SK-N-SH (cell line): Measurements from ENCODE around the gene PTDSS2. TPM values are rescaled to one million over a fixed set of nuclear protein-coding genes. Genes with fewer than 3 reads are reported as not detected.

ENCODE experiments used
- CTCF ChIA-PET: fragments of 300-600, 350-600 bp; formaldehyde crosslinking; extraction: SDS; loops from one replicate; lab custom pipeline; 2021; lab: Yijun Ruan, JAX
- POLR2A ChIA-PET: fragments of 350-600 bp; sonication (Branson Sonifier 250); formaldehyde crosslinking; extraction: SDS; loops from one replicate; lab custom pipeline; 2020; ENCODE audit warnings: antibody characterized with exemption, inconsistent platforms; lab: Yijun Ruan, JAX
- DNase-seq: peaks from one replicate; pipeline ENCODE4 v3.0.0; 2012
- H2AFZ ChIP-seq: fragments of 200-600 bp; sonication (generic); 2 replicates; pipeline ENCODE4 v1.8.1; 2016; ENCODE audit warnings: antibody characterized with exemption, mild to moderate bottlenecking, low read depth
- H3F3A ChIP-seq: fragments of 200-600 bp; sonication (generic); replicated peaks from 2 replicates; pipeline ENCODE3; 2016; ENCODE audit warnings: antibody characterized with exemption, mild to moderate bottlenecking; ENCODE audit not compliant: insufficient read depth
- H3K27ac ChIP-seq, 2 experiments: fragments of 200-500 bp in 1 of 2; fragments of 200-600 bp in 1 of 2; sonication (Bioruptor generic) in 1 of 2; sonication (generic), shearing (Covaris generic) in 1 of 2; 2 replicates each; pipeline versions ENCODE4 v1.5.1 to v1.6.1; 2014 to 2016; ENCODE audit warnings: low read depth in 2 of 2, inconsistent platforms in 1 of 2, low read length in 1 of 2, mild to moderate bottlenecking in 1 of 2, mixed read lengths in 1 of 2
- H3K27me3 ChIP-seq: fragments of 200-600 bp; sonication (generic), shearing (Covaris generic); 2 replicates; pipeline ENCODE4 v1.6.1; 2016; ENCODE audit warnings: mixed run types; ENCODE audit not compliant: insufficient read depth
- H3K36me3 ChIP-seq, 2 experiments: fragments of 200-500 bp in 1 of 2; fragments of 200-600 bp in 1 of 2; sonication (Bioruptor generic) in 1 of 2; sonication (generic) in 1 of 2; replicated peaks in 1 of 2; 2 replicates each; pipeline versions ENCODE3 to v1.5.1; 2014 to 2016; ENCODE audit warnings: low read length in 1 of 2, mild to moderate bottlenecking in 1 of 2; ENCODE audit not compliant: insufficient read depth in 2 of 2, control insufficient read depth in 1 of 2
- H3K4me1 ChIP-seq, 2 experiments: fragments of 200-500 bp in 1 of 2; fragments of 200-600 bp in 1 of 2; sonication (Bioruptor generic) in 1 of 2; sonication (generic), shearing (Covaris generic) in 1 of 2; 2 replicates each; pipeline versions ENCODE4 v1.5.1 to v1.6.1; 2014 to 2016; ENCODE audit warnings: low read depth in 1 of 2, low read length in 1 of 2, mixed run types in 1 of 2; ENCODE audit not compliant: insufficient read depth in 2 of 2, control insufficient read depth in 1 of 2
- H3K4me2 ChIP-seq: fragments of 200-600 bp; sonication (generic), shearing (Covaris generic); 2 replicates; pipeline ENCODE4 v1.6.1; 2017; ENCODE audit warnings: mixed run types
- H3K4me3 ChIP-seq, 2 experiments: fragments of 200-500 bp in 1 of 2; fragments of 200-600 bp in 1 of 2; sonication (Bioruptor generic) in 1 of 2; sonication (generic), shearing (Covaris generic) in 1 of 2; 2 replicates each; pipeline versions ENCODE4 v1.5.1 to v1.8.1; 2014 to 2016; ENCODE audit warnings: low read depth in 2 of 2, inconsistent platforms in 1 of 2, low read length in 1 of 2, mild to moderate bottlenecking in 1 of 2, mixed read lengths in 1 of 2, moderate library complexity in 1 of 2
- H3K79me2 ChIP-seq: fragments of 200-600 bp; sonication (generic); 2 replicates; pipeline ENCODE4 v1.8.1; 2017; ENCODE audit warnings: mild to moderate bottlenecking; ENCODE audit not compliant: insufficient read depth
- H3K9ac ChIP-seq: fragments of 200-600 bp; sonication (generic); 2 replicates; pipeline ENCODE4 v1.6.1; 2017; ENCODE audit warnings: mixed run types
- H3K9me2 ChIP-seq: fragments of 200-600 bp; sonication (generic); 2 replicates; pipeline ENCODE4 v1.6.1; 2017; ENCODE audit warnings: mixed run types
- H3K9me3 ChIP-seq: fragments of 200-600 bp; sonication (generic); 2 replicates; pipeline ENCODE4 v1.6.1; 2017; ENCODE audit warnings: mixed run types, mild to moderate bottlenecking, moderate library complexity
- H4K20me1 ChIP-seq: fragments of 200-600 bp; sonication (generic); 2 replicates; pipeline ENCODE4 v1.6.1; 2017; ENCODE audit warnings: mild to moderate bottlenecking, mixed run types; ENCODE audit not compliant: insufficient read depth
- EP300 ChIP-seq, 2 experiments: IDR thresholded peaks; 2 replicates each; pipeline versions ENCODE4 v1.4.0 to v1.6.1; 2012; ENCODE audit warnings: borderline replicate concordance in 1 of 2, low read depth in 1 of 2, low read length in 1 of 2
- FOSL2 ChIP-seq: IDR thresholded peaks from 2 replicates; pipeline ENCODE4 v1.4.0; 2012; ENCODE audit warnings: low read depth, mild to moderate bottlenecking, moderate library complexity, borderline replicate concordance
- GABPA ChIP-seq: IDR thresholded peaks from 2 replicates; pipeline ENCODE4 v1.4.0; 2012; ENCODE audit warnings: low read depth, mild to moderate bottlenecking
- MEF2A ChIP-seq: IDR thresholded peaks from 2 replicates; pipeline ENCODE4 v1.4.0; 2012; ENCODE audit warnings: low read depth, borderline replicate concordance
- MXI1 ChIP-seq: IDR thresholded peaks from 2 replicates; pipeline ENCODE4 v1.6.1; 2012; ENCODE audit warnings: mild to moderate bottlenecking, low read depth, low read length, improper control_type of control experiment
- NRF1 ChIP-seq: IDR thresholded peaks from 2 replicates; pipeline ENCODE4 v1.6.1; 2012; ENCODE audit warnings: low read depth, mild to moderate bottlenecking, low read length
- POLR2AphosphoS5 ChIP-seq: IDR thresholded peaks from 2 replicates; pipeline ENCODE4 v1.6.1; 2012; ENCODE audit warnings: low read depth, low read length
- RAD21 ChIP-seq: IDR thresholded peaks from 2 replicates; pipeline ENCODE4 v1.6.1; 2012; ENCODE audit warnings: mild to moderate bottlenecking, low read length
- RCOR1 ChIP-seq: fragments of 150-350 bp; IDR thresholded peaks from 2 replicates; pipeline ENCODE4 v1.6.1; 2017; ENCODE audit warnings: antibody characterized with exemption, low read length
- RXRA ChIP-seq: IDR thresholded peaks from 2 replicates; pipeline ENCODE4 v1.4.0; 2012; ENCODE audit warnings: low read depth, mild to moderate bottlenecking, borderline replicate concordance
- SMC3 ChIP-seq: IDR thresholded peaks from 2 replicates; pipeline ENCODE4 v1.6.1; 2012; ENCODE audit warnings: low read depth, low read length, improper control_type of control experiment
- TAF1 ChIP-seq: IDR thresholded peaks from 2 replicates; pipeline ENCODE4 v1.6.1; 2012; ENCODE audit warnings: low read depth, mild to moderate bottlenecking, low read length, moderate library complexity, borderline replicate concordance
- TCF12 ChIP-seq: IDR thresholded peaks from 2 replicates; pipeline ENCODE4 v1.4.0; 2012
- TEAD4 ChIP-seq: IDR thresholded peaks from 2 replicates; pipeline ENCODE4 v1.4.0; 2012; ENCODE audit warnings: mild to moderate bottlenecking, borderline replicate concordance; ENCODE audit not compliant: insufficient read depth
- WGBS: methylation state at CpG from one replicate; pipeline ENCODE4 v1.1.6; 2017; ENCODE audit warnings: low lambda C conversion rate; 5-methylcytosine and 5-hydroxymethylcytosine counted together
- polyA plus RNA-seq, 3 experiments: library from polyadenylated mRNA; depleted of rRNA; stranded (reverse); fragments of >200 nt; gene quantifications; 2 replicates each; pipeline ENCODE4 v1.2.3, GENCODE V29; 2012
- TF ChIP-seq, protein P1 (sequence below): fragments of 200-600 bp; sonication (generic); IDR thresholded peaks from 2 replicates; pipeline ENCODE4 v1.6.1; 2017; ENCODE audit warnings: antibody characterized with exemption, mild to moderate bottlenecking, moderate library complexity
- TF ChIP-seq, protein P2 (sequence below): fragments of 150-350 bp; IDR thresholded peaks from 2 replicates; pipeline ENCODE4 v1.6.1; 2016; ENCODE audit warnings: mild to moderate bottlenecking, low read depth, low read length
- TF ChIP-seq, protein P3 (sequence below): fragments of 150-350 bp; IDR thresholded peaks from 2 replicates; pipeline ENCODE4 v1.6.1; 2017; ENCODE audit warnings: antibody characterized with exemption, low read length, low read depth, borderline replicate concordance
- TF ChIP-seq, protein P4 (sequence below): IDR thresholded peaks from 2 replicates; pipeline ENCODE4 v1.4.0; 2012; ENCODE audit warnings: low read depth, borderline replicate concordance
- TF ChIP-seq, protein P5 (sequence below): IDR thresholded peaks from 2 replicates; pipeline ENCODE4 v1.6.1; 2012; ENCODE audit warnings: mild to moderate bottlenecking, low read depth, low read length, moderate library complexity

The PTDSS2 gene
- polyA plus RNA-seq, 1 of the 3 experiments (the other 2 are of a cell fraction), result 28.6 TPM

DNA sequence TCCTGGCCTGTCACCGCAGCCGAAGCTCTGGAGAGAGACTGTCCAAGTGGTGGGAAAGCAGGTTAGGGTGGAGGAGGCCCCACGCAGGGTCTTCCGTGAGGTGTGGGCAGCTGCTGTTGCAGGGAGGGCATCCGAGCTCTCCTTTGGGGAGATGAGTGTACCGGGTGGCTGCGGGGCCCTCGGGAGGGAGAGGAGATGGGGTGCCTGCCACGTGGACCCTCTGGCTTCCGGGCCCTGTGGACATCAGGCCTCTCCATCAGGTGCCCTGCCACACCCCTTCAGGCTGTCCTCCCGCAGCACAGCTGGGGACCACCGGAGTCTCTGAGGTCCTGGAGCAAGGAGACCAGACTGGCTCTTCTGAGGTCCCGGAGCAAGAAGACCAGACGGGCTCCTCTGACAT is 1.7 kb downstream of the PTDSS2 start:
- ChIA-PET POLR2A (no interaction called here), CTCF (interaction anchor here (0.8 to 6.5 kb wide), 4 partner anchors 22 to 67 kb away, joined by 3 to 77 read pairs (median 5); no protein-coding TSS in a partner anchor)
- peaks cover 6 to 24% of the 10 kb centered on the region in 2 experiments; a peak in 2 of 4 replicates for H3K4me1 ChIP-seq
- H3K4me3 ChIP-seq, result peak overlapping the region in 1 of 2 experiments; percentile 77; a peak in 2 of 4 replicates
- H3K9ac ChIP-seq, result no peak overlapping the region
- no peak overlapping the region for H2AFZ ChIP-seq
- H3K4me2 ChIP-seq, result peak overlapping the region; percentile 99
- no peaks in the 10 kb centered on the region for H3K9me2 ChIP-seq
- H3K79me2 ChIP-seq, result peaks cover 57% of the 10 kb centered on the region
- H3K36me3 ChIP-seq, result peaks cover 6 to 16% of the 10 kb centered on the region in 2 experiments
- H4K20me1 ChIP-seq, result peaks cover 11% of the 10 kb centered on the region
- H3F3A ChIP-seq, result peaks cover 10% of the 10 kb centered on the region
- DNase-seq, result no peak
- TF ChIP-seq EP300 (IDR thresholded peaks at IDR 0.05; ENCODE audit: borderline replicate concordance in 1 of 2, low read depth in 1 of 2, low read length in 1 of 2) (no peak), GABPA (no peak), MXI1 (no peak), NRF1 (no peak), POLR2AphosphoS5 (no peak), FOSL2 (no peak), RAD21 (no peak), MEF2A (no peak), RCOR1 (no peak), SMC3 (no peak), TCF12 (no peak), TEAD4 (no peak), RXRA (no peak), TAF1 (no peak)
- TF ChIP-seq, protein P1, sequence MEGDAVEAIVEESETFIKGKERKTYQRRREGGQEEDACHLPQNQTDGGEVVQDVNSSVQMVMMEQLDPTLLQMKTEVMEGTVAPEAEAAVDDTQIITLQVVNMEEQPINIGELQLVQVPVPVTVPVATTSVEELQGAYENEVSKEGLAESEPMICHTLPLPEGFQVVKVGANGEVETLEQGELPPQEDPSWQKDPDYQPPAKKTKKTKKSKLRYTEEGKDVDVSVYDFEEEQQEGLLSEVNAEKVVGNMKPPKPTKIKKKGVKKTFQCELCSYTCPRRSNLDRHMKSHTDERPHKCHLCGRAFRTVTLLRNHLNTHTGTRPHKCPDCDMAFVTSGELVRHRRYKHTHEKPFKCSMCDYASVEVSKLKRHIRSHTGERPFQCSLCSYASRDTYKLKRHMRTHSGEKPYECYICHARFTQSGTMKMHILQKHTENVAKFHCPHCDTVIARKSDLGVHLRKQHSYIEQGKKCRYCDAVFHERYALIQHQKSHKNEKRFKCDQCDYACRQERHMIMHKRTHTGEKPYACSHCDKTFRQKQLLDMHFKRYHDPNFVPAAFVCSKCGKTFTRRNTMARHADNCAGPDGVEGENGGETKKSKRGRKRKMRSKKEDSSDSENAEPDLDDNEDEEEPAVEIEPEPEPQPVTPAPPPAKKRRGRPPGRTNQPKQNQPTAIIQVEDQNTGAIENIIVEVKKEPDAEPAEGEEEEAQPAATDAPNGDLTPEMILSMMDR, result no peak
- TF ChIP-seq, protein P2, sequence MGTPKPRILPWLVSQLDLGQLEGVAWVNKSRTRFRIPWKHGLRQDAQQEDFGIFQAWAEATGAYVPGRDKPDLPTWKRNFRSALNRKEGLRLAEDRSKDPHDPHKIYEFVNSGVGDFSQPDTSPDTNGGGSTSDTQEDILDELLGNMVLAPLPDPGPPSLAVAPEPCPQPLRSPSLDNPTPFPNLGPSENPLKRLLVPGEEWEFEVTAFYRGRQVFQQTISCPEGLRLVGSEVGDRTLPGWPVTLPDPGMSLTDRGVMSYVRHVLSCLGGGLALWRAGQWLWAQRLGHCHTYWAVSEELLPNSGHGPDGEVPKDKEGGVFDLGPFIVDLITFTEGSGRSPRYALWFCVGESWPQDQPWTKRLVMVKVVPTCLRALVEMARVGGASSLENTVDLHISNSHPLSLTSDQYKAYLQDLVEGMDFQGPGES, result no peak
- TF ChIP-seq, protein P3, sequence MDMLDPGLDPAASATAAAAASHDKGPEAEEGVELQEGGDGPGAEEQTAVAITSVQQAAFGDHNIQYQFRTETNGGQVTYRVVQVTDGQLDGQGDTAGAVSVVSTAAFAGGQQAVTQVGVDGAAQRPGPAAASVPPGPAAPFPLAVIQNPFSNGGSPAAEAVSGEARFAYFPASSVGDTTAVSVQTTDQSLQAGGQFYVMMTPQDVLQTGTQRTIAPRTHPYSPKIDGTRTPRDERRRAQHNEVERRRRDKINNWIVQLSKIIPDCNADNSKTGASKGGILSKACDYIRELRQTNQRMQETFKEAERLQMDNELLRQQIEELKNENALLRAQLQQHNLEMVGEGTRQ, result no peak
- TF ChIP-seq, protein P4, sequence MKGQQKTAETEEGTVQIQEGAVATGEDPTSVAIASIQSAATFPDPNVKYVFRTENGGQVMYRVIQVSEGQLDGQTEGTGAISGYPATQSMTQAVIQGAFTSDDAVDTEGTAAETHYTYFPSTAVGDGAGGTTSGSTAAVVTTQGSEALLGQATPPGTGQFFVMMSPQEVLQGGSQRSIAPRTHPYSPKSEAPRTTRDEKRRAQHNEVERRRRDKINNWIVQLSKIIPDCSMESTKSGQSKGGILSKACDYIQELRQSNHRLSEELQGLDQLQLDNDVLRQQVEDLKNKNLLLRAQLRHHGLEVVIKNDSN, result no peak
- TF ChIP-seq, protein P5, sequence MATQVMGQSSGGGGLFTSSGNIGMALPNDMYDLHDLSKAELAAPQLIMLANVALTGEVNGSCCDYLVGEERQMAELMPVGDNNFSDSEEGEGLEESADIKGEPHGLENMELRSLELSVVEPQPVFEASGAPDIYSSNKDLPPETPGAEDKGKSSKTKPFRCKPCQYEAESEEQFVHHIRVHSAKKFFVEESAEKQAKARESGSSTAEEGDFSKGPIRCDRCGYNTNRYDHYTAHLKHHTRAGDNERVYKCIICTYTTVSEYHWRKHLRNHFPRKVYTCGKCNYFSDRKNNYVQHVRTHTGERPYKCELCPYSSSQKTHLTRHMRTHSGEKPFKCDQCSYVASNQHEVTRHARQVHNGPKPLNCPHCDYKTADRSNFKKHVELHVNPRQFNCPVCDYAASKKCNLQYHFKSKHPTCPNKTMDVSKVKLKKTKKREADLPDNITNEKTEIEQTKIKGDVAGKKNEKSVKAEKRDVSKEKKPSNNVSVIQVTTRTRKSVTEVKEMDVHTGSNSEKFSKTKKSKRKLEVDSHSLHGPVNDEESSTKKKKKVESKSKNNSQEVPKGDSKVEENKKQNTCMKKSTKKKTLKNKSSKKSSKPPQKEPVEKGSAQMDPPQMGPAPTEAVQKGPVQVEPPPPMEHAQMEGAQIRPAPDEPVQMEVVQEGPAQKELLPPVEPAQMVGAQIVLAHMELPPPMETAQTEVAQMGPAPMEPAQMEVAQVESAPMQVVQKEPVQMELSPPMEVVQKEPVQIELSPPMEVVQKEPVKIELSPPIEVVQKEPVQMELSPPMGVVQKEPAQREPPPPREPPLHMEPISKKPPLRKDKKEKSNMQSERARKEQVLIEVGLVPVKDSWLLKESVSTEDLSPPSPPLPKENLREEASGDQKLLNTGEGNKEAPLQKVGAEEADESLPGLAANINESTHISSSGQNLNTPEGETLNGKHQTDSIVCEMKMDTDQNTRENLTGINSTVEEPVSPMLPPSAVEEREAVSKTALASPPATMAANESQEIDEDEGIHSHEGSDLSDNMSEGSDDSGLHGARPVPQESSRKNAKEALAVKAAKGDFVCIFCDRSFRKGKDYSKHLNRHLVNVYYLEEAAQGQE, result no peak
- no peaks in the 10 kb centered on the region for H3K9me3 ChIP-seq
- 83% methylated on average over 8 of the region's 14 CpGs for WGBS
- no peak overlapping the region for H3K27ac ChIP-seq
- no peaks in the 10 kb centered on the region for H3K27me3 ChIP-seq
